ENCODE measurements around the gene SHROOM2.

The SHROOM2 gene

DNA sequence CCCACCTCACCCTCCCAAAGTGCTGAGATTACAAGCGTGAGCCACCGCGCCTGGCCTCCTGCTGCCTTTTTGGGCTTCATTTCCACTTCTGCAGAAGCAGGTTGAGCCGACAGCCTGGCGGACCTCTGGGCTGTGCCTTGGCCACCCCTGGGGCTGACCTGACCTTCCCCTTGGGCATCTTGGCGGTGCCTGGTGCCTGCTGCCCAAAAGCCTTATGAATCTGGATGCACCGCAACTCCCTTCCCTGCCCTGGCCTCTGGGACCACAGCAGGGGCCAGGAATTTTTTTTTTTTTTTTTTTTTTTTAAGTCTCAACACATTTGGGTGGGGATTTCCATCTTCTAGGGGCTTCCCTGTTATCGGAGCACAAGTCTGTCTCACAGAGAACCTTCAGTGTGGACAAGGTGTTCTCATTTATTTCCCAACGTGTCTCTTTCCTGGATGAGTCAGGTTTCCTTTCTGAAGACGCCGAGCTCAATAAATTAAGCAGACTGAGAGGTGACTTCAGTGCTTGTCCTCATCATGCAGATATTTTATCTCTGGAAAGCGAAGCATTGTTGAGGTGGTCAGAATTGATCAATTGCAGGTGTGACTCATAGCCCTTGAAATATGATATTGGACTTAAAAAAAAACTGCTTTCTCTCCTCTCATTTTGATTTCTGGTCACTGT, 79.7 kb downstream of the SHROOM2 start:
- no peak for DNase-seq (ENCODE audit: low read depth)

DNA sequence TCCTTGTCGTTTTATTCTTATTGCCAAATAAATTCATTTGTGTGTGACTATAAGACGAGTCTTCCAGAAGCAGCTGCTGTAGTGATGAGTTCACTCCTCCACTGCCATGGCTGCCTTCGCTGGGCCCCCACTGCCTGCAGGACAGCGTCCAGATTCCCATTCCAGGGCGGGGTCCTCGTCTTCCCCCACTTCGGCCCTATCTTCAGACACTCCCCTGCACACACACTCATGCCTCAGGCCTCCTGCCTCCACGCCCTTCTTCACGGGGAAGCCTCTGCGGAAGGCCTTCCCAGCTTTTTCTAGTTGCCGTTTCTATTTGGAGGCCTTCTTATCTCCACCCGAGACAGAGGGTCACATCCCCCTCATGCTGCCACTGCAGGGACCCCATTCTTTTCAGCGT, 80.4 kb downstream of the SHROOM2 start:
- DNase-seq (ENCODE audit: low read depth), result no peak

- no peak for DNase-seq (ENCODE audit: low read depth)
Observed at GRCh38 chrX:9867226-9867625, 81.0 kb downstream of the SHROOM2 start.

GRCh38 chrX:9867753-9868152, 81.5 kb downstream of the SHROOM2 start:
- no peak for DNase-seq (ENCODE audit: low read depth)

DNA sequence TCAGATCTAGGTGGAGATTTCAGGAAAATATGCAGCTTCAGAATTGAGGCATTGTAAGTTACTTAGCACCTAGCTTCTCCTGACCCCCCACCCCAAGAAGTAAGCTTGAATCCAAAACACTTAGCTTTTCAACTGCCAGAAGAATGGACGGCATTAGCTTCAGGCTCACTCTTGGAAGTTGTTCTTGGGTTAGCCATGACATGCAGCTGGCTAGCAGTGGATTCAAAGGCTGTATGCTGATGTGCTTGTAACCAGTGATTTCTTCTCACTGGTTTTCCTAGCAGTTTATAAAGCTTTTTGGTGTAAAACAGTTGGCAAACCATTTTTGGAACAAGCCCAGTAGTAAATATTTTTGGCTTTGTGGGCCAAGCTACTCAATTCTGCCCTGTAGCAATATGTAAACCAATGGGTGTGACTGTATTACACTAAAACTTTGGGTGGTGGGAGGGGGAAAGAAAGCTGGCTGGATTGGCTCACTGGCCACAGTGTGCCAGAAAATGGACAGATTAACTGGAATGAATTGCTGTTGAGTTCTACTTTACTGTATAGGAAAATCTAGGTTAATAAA, 85.6 kb downstream of the SHROOM2 start:
- no peak for DNase-seq (ENCODE audit: low read depth)

DNA sequence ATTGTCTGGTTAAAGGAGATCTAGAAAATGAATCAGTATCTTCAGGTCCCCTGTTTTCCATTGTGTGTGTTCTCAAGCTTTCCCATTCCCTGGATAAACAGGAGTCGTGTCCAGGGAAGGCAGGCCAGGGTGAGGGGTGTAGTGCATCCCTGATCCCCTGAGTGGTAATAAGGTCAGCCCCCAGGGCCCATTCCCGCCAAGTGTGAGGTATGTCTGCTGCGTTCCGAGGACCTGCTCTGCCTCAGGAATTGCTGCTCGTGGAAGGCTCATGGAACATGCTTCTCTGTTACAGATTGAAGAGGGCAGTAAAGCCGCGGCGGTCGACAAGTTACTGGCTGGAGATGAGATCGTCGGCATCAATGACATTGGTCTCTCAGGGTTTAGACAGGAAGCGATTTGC, 87.1 kb downstream of the SHROOM2 start:
- no peak for DNase-seq (ENCODE audit: low read depth)

- no peak for DNase-seq (ENCODE audit: low read depth)
Observed at GRCh38 chrX:9873952-9874351, 87.7 kb downstream of the SHROOM2 start.

GRCh38 chrX:9874483-9874882, 88.3 kb downstream of the SHROOM2 start:
- no peak for DNase-seq (ENCODE audit: low read depth)

DNA sequence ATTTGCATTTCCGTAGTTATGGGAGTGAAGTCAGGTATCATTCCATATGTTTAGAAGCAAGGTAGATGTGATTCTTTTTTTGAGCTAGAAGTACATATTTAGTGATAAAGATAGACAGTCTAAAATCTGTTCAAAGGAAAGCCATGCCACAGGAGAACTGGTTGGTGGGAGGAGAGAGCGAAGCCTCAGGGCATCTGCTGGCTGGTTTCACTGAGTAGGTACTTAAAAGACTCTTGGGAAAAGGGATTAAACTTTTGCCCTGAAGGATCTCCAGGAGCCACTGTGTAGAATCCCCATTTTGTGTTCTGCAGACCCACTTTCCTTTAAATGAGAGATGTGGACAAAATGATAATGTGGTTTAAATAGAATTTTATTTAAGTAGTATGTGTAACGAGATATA, 89.6 kb downstream of the SHROOM2 start:
- no peak for DNase-seq (ENCODE audit: low read depth)

DNA sequence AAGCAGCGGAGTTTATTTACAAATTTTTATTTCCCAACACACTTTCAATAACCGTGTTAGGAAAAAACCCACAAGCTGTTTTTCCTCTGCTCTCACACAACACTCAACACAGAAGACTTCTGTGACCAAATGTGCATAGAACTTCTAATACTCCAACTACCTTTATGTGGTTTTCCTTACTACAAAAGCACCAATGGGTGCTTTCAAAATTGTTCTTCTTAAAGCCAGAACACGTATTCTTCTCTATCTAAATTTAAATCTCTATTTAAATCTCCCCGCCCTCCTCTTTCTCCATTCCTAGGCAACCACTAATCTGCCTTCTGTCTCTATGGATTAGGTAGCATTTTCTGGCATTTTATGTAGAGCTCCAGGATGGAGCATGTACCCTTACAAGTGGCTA, 90.0 kb downstream of the SHROOM2 start:
- no peak for DNase-seq (ENCODE audit: low read depth)

- DNase-seq (ENCODE audit: low read depth), result no peak
Observed at GRCh38 chrX:9878146-9878820, 92.1 kb downstream of the SHROOM2 start.

GRCh38 chrX:9880237-9880636, 94.0 kb downstream of the SHROOM2 start:
- no peak for DNase-seq (ENCODE audit: low read depth)

DNA sequence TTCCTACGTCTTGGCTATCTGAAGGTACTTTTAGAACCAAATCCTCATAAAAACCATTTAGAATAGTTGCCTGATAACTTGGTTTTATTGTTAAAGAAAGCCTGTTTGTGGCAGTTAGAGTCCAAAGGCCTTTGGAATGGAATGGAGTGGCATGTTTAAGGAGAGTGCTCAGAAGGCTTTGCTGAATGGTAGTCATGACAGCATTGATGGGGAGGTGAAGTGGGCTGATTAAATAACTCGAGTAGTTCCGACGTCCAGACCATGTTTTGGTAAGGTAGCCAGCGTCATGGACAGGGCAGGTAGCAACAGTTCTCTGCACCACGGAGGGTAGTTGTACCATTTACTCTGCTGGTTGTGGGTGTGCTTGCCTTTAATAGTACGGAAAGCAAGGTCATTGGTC, 94.6 kb downstream of the SHROOM2 start:
- no peak for DNase-seq (ENCODE audit: low read depth)

DNA sequence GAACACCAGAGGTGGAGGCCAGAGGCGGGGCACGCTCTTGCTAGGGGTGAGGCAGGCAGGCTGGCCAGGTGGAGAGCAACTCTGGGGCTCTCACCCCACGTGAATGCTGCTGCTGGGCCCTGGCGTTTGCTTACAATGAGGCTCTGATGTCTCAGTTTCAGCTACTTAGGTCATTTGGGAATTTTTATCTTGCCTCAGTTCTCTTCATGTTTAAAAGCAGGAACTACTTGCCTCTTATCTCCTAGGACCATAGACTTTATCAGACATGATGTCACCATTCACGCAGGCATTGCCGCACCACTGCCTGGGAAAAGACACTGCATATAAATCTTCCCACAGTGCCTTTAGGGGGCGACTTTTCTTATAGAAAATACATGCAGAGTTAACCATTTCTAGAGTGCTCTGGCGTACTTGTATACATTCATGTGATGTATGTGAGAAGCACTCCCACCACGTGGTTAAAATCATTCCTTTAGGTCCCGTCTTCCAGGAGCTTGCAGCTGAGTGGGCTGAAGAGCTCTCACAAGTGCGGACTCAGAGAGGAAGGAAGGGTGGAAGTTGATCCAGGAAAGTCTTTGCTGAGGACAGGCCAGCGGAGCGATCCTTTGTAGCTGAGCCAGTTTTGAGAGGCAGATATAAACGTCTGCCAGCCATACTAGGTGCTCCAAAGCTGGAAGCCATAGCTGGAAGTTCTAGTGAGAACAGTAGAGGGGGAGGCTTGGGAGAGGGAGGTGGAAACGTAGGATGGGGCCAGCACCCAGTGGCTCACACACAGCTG, 96.6 kb downstream of the SHROOM2 start:
- no peak for DNase-seq (ENCODE audit: low read depth)

DNA sequence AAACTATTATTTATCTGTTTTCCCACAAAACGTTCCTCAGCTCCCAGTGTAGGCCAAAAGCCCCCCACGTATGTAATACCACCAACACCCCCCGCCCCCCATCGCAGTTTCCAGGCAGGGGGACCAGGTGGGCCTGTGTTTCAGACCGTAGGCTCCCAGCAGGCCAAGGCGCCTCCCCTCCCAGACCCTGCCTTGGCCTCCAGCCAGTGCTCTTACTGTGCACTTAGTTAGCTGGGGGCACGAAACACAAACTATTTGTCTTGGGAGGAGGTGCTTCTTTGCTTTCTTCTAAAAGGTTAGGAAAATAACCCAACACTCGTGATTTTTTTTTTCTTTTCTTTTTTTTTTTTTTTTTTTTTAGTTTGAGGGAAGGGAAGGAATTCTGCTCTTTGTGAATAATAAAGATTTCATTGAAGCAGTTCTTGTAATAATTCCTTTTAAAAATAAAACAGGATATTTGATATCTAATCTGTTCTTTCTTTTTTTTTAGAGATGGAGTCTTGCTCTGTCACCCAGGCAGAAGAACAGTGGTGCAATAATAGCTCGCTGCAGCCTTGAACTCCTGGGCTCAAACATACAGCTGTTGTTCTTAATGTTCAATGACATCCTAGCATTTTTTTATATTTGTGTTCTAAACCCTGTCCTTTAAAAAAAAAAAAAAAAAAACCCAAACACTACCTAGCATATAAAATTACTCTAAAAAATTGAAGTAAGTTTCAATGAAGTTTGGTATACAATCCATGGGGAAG, 98.0 kb downstream of the SHROOM2 start:
- DNase-seq (ENCODE audit: low read depth), result no peak

DNA sequence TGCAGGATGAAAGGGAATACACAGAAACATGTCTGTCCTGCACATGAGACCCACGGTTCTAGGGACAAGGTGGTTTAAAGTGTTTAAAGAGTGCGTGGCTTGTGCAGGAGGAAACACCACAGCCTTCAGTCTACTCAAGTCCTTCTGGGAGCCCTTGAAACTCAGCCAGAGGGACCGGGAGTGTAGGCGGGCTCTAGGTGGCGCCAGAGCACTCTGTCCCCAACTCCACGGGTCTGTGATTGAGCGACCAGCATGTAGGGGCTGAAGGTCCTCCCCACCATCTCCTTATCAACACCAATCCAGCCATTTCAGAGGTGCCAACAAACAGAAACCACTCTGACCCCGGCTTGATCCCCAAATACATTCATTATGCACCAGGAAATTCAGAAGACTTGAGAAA, 98.9 kb downstream of the SHROOM2 start:
- peak; percentile 25 for DNase-seq (ENCODE audit: low read depth)

DNA sequence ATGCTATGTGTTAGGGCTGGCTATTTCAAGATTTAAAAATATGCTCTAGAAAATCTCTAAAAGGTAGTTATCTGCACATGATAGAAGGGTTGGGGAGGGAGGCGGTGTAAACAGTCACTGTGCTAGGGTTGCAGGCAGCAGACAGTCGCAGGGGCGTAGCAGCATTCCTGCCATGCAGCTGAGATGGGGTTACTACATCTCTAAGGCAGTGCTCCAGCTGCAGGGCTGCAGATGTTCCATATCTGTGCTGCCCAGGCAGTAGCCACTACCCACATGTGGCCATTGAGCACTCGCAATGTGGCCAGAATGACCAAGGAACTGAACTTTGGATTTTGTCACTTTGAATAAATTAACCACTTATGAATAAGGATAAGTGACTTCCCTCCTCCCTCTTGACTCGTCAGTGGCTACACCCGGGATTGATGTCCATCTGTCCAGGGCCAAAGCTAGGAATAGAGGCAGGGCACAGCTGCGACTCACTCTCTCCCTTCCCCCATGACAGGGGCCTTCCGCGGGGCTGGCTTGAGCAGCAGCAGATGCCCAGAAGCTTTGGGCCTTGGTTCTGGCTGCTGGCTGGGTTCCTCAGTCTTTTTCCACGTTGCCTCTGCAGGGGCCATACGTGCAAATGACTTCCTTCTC, 101.5 kb downstream of the SHROOM2 start:
- DNase-seq (ENCODE audit: low read depth), result no peak

- DNase-seq (ENCODE audit: low read depth), result no peak
Observed at GRCh38 chrX:9888953-9889470, 102.8 kb downstream of the SHROOM2 start.

GRCh38 chrX:9890681-9891091, 104.5 kb downstream of the SHROOM2 start:
- no peak for DNase-seq (ENCODE audit: low read depth)

- no peak for DNase-seq (ENCODE audit: low read depth)
Observed at GRCh38 chrX:9895225-9895912, 109.1 kb downstream of the SHROOM2 start.

GRCh38 chrX:9897761-9898161, 111.5 kb downstream of the SHROOM2 start:
- no peak for DNase-seq (ENCODE audit: low read depth)

Measured in activated T-cell treated with anti-CD3 and anti-CD28 coated beads for 1 hour (primary cell).